IMR-90 (cell line): Measurements from ENCODE around the gene LIN9. TPM values are rescaled to one million over a fixed set of nuclear protein-coding genes. Genes with fewer than 3 reads are reported as not detected.

Experiments
- ATAC-seq: fragments of 200-7000 bp; cut with Tn5 transposase; 2 replicates; pipeline ENCODE4 v1.9.1; 2020; ENCODE audit warnings: low read depth, mild to moderate bottlenecking, moderate library complexity
- BruUV-seq: library from RNA; stranded (reverse); fragments of 400-500 nt; replicated peaks from 2 replicates; lab custom pipeline; 2021; lab: Mats Ljungman, UMichigan
- CTCF ChIA-PET: fragments of 300-600 bp; formaldehyde crosslinking; extraction: SDS; loops from one replicate; lab custom pipeline; 2021; ENCODE audit warnings: antibody characterized with exemption; lab: Yijun Ruan, JAX
- POLR2A ChIA-PET: fragments of 300-600 bp; sonication (Branson Sonifier 250); formaldehyde crosslinking; loops from one replicate; lab custom pipeline; 2022; ENCODE audit warnings: antibody characterized with exemption; ENCODE audit not compliant: unreplicated experiment; lab: Charles Lee
- DNase-seq: peaks from one replicate; pipeline ENCODE4 v3.0.0; 2013
- H2AFZ ChIP-seq: replicated peaks from 2 replicates; pipeline ENCODE3; 2013; ENCODE audit warnings: low read length, mild to moderate bottlenecking; ENCODE audit not compliant: poor library complexity
- H2AK5ac ChIP-seq: 2 replicates; pipeline ENCODE4 v1.6.1; 2013; ENCODE audit warnings: low read depth, low read length, inconsistent platforms
- H2AK9ac ChIP-seq: replicated peaks from 2 replicates; pipeline ENCODE3; 2013; ENCODE audit warnings: mild to moderate bottlenecking, low read depth, low read length, moderate library complexity; ENCODE audit not compliant: poor library complexity
- H2BK120ac ChIP-seq: 2 replicates; pipeline ENCODE4 v1.6.1; 2013; ENCODE audit warnings: low read depth, low read length, inconsistent platforms
- H2BK15ac ChIP-seq: 3 replicates; pipeline ENCODE4 v1.6.1; 2013; ENCODE audit warnings: low read depth, low read length, inconsistent platforms
- H2BK20ac ChIP-seq: 2 replicates; pipeline ENCODE4 v1.6.1; 2013; ENCODE audit warnings: low read depth, mild to moderate bottlenecking, inconsistent platforms, low read length, moderate library complexity
- H2BK5ac ChIP-seq: 2 replicates; pipeline ENCODE4 v1.6.1; 2013; ENCODE audit warnings: mild to moderate bottlenecking, low read depth, low read length, inconsistent platforms; ENCODE audit not compliant: poor library complexity, severe bottlenecking
- H3K14ac ChIP-seq: replicated peaks from 2 replicates; pipeline ENCODE4 v1.6.1; 2013; ENCODE audit warnings: low read depth, low read length, inconsistent platforms
- H3K18ac ChIP-seq: 2 replicates; pipeline ENCODE4 v1.6.1; 2013; ENCODE audit warnings: low read depth, low read length, control low read depth
- H3K23ac ChIP-seq: 2 replicates; pipeline ENCODE4 v1.6.1; 2013; ENCODE audit warnings: low read depth, low read length, inconsistent platforms
- H3K27ac ChIP-seq: 2 replicates; pipeline ENCODE4 v1.5.1; 2013; ENCODE audit warnings: mild to moderate bottlenecking, control low read depth, low read length; ENCODE audit not compliant: insufficient read depth
- H3K27me3 ChIP-seq: 2 replicates; pipeline ENCODE4 v1.6.1; 2013; ENCODE audit warnings: low read length; ENCODE audit not compliant: control insufficient read depth, insufficient read depth
- H3K36me3 ChIP-seq: 2 replicates; pipeline ENCODE4 v1.6.1; 2013; ENCODE audit warnings: low read length, mixed read lengths; ENCODE audit not compliant: control insufficient read depth, insufficient read depth
- H3K4ac ChIP-seq: 2 replicates; pipeline ENCODE4 v1.6.1; 2013; ENCODE audit warnings: low read depth, low read length, inconsistent platforms
- H3K4me1 ChIP-seq: 2 replicates; pipeline ENCODE4 v1.6.1; 2013; ENCODE audit warnings: low read length, mixed read lengths; ENCODE audit not compliant: control insufficient read depth, insufficient read depth
- H3K4me2 ChIP-seq: 2 replicates; pipeline ENCODE4 v1.6.1; 2013; ENCODE audit warnings: low read depth, mild to moderate bottlenecking, control low read depth, low read length, moderate library complexity
- H3K4me3 ChIP-seq: 2 replicates; pipeline ENCODE4 v1.5.1; 2013; ENCODE audit warnings: low read depth, mild to moderate bottlenecking, control low read depth, low read length, moderate library complexity; ENCODE audit not compliant: insufficient read depth
- H3K56ac ChIP-seq: 2 replicates; pipeline ENCODE4 v1.6.1; 2013; ENCODE audit warnings: low read length, inconsistent platforms; ENCODE audit not compliant: insufficient read depth; ENCODE audit errors: extremely low read depth
- H3K79me1 ChIP-seq, 2 experiments: 2 replicates each; pipeline ENCODE4 v1.6.1; 2013; ENCODE audit warnings: low read length in 2 of 2, inconsistent platforms in 1 of 2, low read depth in 1 of 2
- H3K9ac ChIP-seq: 2 replicates; pipeline ENCODE4 v1.6.1; 2013; ENCODE audit warnings: low read depth, low read length, control low read depth
- H3K9me1 ChIP-seq: 2 replicates; pipeline ENCODE4 v1.6.1; 2013; ENCODE audit warnings: low read length, inconsistent platforms; ENCODE audit not compliant: insufficient read depth
- H3K9me3 ChIP-seq: 2 replicates; pipeline ENCODE4 v1.6.1; 2013; ENCODE audit warnings: low read length; ENCODE audit not compliant: control insufficient read depth, insufficient read depth
- H4K20me1 ChIP-seq: 2 replicates; pipeline ENCODE4 v1.6.1; 2013; ENCODE audit warnings: low read length, inconsistent platforms; ENCODE audit not compliant: insufficient read depth
- H4K5ac ChIP-seq: 2 replicates; pipeline ENCODE4 v1.6.1; 2013; ENCODE audit warnings: mild to moderate bottlenecking, low read depth, low read length, control low read depth
- H4K8ac ChIP-seq, 2 experiments: 2 replicates each; pipeline ENCODE4 v1.6.1; 2013; ENCODE audit warnings: low read depth in 2 of 2, low read length in 2 of 2, control low read depth in 1 of 2, inconsistent platforms in 1 of 2
- H4K91ac ChIP-seq: 2 replicates; pipeline ENCODE4 v1.6.1; 2013; ENCODE audit warnings: low read depth, low read length, inconsistent platforms; ENCODE audit not compliant: insufficient read depth
- BHLHE40 ChIP-seq: fragments of 150-350 bp; IDR thresholded peaks from 2 replicates; pipeline ENCODE4 v1.6.1; 2016; ENCODE audit warnings: mild to moderate bottlenecking, low read depth, low read length
- CHD1 ChIP-seq: IDR thresholded peaks from 2 replicates; pipeline ENCODE4 v1.6.1; 2012; ENCODE audit warnings: low read depth, low read length, improper control_type of control experiment
- CTCF ChIP-seq: conservative IDR thresholded peaks from 2 replicates; pipeline ENCODE4 v1.5.1; 2012; ENCODE audit warnings: mild to moderate bottlenecking, low read depth, low read length, improper control_type of control experiment
- ELK1 ChIP-seq: fragments of 150-350 bp; IDR thresholded peaks from 2 replicates; pipeline ENCODE4 v1.6.1; 2016; ENCODE audit warnings: low read depth, mild to moderate bottlenecking, low read length, moderate library complexity, borderline replicate concordance
- FOS ChIP-seq: fragments of 150-350 bp; IDR thresholded peaks from 2 replicates; pipeline ENCODE4 v1.6.1; 2016; ENCODE audit warnings: low read depth, low read length
- MAFK ChIP-seq: IDR thresholded peaks from 2 replicates; pipeline ENCODE4 v1.6.1; 2012; ENCODE audit warnings: low read depth, low read length, improper control_type of control experiment
- MAZ ChIP-seq: IDR thresholded peaks from 2 replicates; pipeline ENCODE4 v1.6.1; 2012; ENCODE audit warnings: low read depth, mild to moderate bottlenecking, low read length, improper control_type of control experiment, moderate library complexity, borderline replicate concordance
- MXI1 ChIP-seq: IDR thresholded peaks from 2 replicates; pipeline ENCODE4 v1.6.1; 2012; ENCODE audit warnings: low read depth, mild to moderate bottlenecking, low read length, moderate library complexity, borderline replicate concordance
- NFE2L2 ChIP-seq: fragments of 150-350 bp; IDR thresholded peaks from 2 replicates; pipeline ENCODE4 v1.6.1; 2016; ENCODE audit warnings: low read depth, mild to moderate bottlenecking, low read length
- POLR2A ChIP-seq: IDR thresholded peaks from 2 replicates; pipeline ENCODE4 v1.6.1; 2012; ENCODE audit warnings: mild to moderate bottlenecking, low read depth, low read length
- RCOR1 ChIP-seq: IDR thresholded peaks from 2 replicates; pipeline ENCODE4 v1.6.1; 2012; ENCODE audit warnings: mild to moderate bottlenecking, low read length, improper control_type of control experiment; ENCODE audit not compliant: insufficient replicate concordance
- RFX5 ChIP-seq: IDR thresholded peaks from 2 replicates; pipeline ENCODE4 v1.8.0; 2012; ENCODE audit warnings: low read depth, mild to moderate bottlenecking, low read length, moderate library complexity
- USF2 ChIP-seq: fragments of 150-350 bp; IDR thresholded peaks from 2 replicates; pipeline ENCODE4 v1.6.1; 2017; ENCODE audit warnings: mild to moderate bottlenecking, antibody characterized with exemption, low read length, low read depth
- WGBS, 2 experiments: methylation state at CpG; one replicate each; pipeline versions ENCODE4 v1.1.5 to v1.1.7; 2013; ENCODE audit warnings: missing lambda C conversion rate in 2 of 2; ENCODE audit not compliant: insufficient read length in 1 of 2; ENCODE audit errors: extremely low coverage in 2 of 2; 5-methylcytosine and 5-hydroxymethylcytosine counted together
- dilution Hi-C: fragments of 300-500 bp; cut with HindIII; formaldehyde crosslinking; loops from one replicate; pipeline ENCODE4 v1.14.3; 2018; ENCODE audit warnings: low sequenced_read_pairs; ENCODE audit not compliant: unreplicated experiment
- in situ Hi-C: fragments of 300-500 bp; cut with MboI; formaldehyde crosslinking; loops from 3 replicates; pipeline ENCODE4 v1.14.3; 2019; ENCODE audit warnings: low sequenced_read_pairs, inconsistent platforms, mixed read lengths
- intact Hi-C: fragments of 100-400 bp; cut with micrococcal nuclease; formaldehyde crosslinking; loops from 2 replicates; pipeline ENCODE4 v1.10.0; 2022
- polyA plus RNA-seq, 3 experiments: library from polyadenylated mRNA; depleted of rRNA; stranded (reverse); fragments of >200 nt; gene quantifications; 2 replicates each; pipeline ENCODE4 v1.2.3, GENCODE V29; 2012; ENCODE audit warnings: low replicate concordance in 1 of 3
- total RNA-seq: library from RNA; depleted of rRNA; stranded (reverse); fragments of >200 nt; gene quantifications from 2 replicates; pipeline ENCODE4 v1.2.3, GENCODE V29; 2012

The LIN9 gene
- total and polyA plus RNA-seq, 2 of the 4 experiments (the other 2 are of a cell fraction) = 2.3 to 3.9 TPM

GRCh38 chr1:226355669-226356551, 46.9 kb upstream of the LIN9 start:
- Histone ChIP-seq H3K9me1 (peaks cover 9% of the 10 kb centered on the region), H3K4me2 (no peak overlapping the region), H4K91ac (no peak overlapping the region), H3K56ac (no peak overlapping the region), H2BK5ac (no peak overlapping the region), H3K27me3 (no peaks in the 10 kb centered on the region), H2BK15ac (no peak overlapping the region), H4K8ac (no peak overlapping the region), H2BK20ac (no peak overlapping the region), H2AFZ (no peak overlapping the region), H4K5ac (no peak overlapping the region), H3K14ac (no peak overlapping the region), H3K9me3 (no peaks in the 10 kb centered on the region), H2AK9ac (no peak overlapping the region), H3K36me3 (peaks cover 7% of the 10 kb centered on the region), H3K18ac (no peak overlapping the region), H3K4me1 (no peaks in the 10 kb centered on the region), H3K79me1 (no peaks in the 10 kb centered on the region), H2BK120ac (no peak overlapping the region), H2AK5ac (no peak overlapping the region), H3K27ac (no peak overlapping the region), H3K9ac (no peak overlapping the region), H3K4me3 (no peak overlapping the region), H4K20me1 (no peaks in the 10 kb centered on the region), H3K23ac (no peak overlapping the region; the same call in 1 of the 2 replicates), H3K4ac (no peak overlapping the region)
- no TSS peak for BruUV-seq
- DNase-seq (no peak), ATAC-seq (peak; percentile 62)
- WGBS, 2 experiments = 91% methylated on average over 6 of the region's 6 CpGs; no CpG with 5 or more reads in 1 of the 2 experiments
- CTCF ChIA-PET = interaction anchor here (1.3 kb wide), 1 partner anchor 8 kb away, joined by 3 read pairs; no protein-coding TSS in a partner anchor
- dilution Hi-C loops = no loop called here
- intact Hi-C loops = no loop called here
- in situ Hi-C loops = no loop called here
- POLR2A ChIA-PET = no interaction called here
- TF ChIP-seq NFE2L2 (no peak), USF2 (no peak), BHLHE40 (no peak), RCOR1 (no peak), CTCF (no peak), ELK1 (no peak), MAFK (no peak), MXI1 (no peak), MAZ (no peak), POLR2A (no peak), FOS (no peak), RFX5 (no peak), CHD1 (no peak)
